Nephron progenitor cell (in vitro differentiated cells): Measurements from ENCODE around the gene BTF3.

Source experiments
- DNase-seq: peaks from one replicate; pipeline ENCODE4 v3.0.0; 2021
- H3K27ac Mint-ChIP-seq: 2 replicates; pipeline ENCODE4 v1.8.0; 2021; ENCODE audit warnings: mild to moderate bottlenecking, moderate library complexity, mixed read lengths
- H3K27me3 Mint-ChIP-seq: 2 replicates; pipeline ENCODE4 v1.8.0; 2021; ENCODE audit warnings: mild to moderate bottlenecking, low read depth, mixed read lengths; ENCODE audit not compliant: poor library complexity
- H3K36me3 Mint-ChIP-seq: 2 replicates; pipeline ENCODE4 v1.8.0; 2021; ENCODE audit warnings: low read depth, mixed read lengths
- H3K4me1 Mint-ChIP-seq: 2 replicates; pipeline ENCODE4 v1.8.0; 2021; ENCODE audit warnings: mixed read lengths
- H3K4me3 Mint-ChIP-seq: 2 replicates; pipeline ENCODE4 v1.8.0; 2021; ENCODE audit warnings: mild to moderate bottlenecking, moderate library complexity, mixed read lengths
- H3K9me3 Mint-ChIP-seq: 2 replicates; pipeline ENCODE4 v1.8.0; 2021; ENCODE audit warnings: mild to moderate bottlenecking, moderate library complexity, mixed read lengths
- CTCF ChIP-seq: fragments of 200-600 bp; sonication (generic); IDR thresholded peaks from 2 replicates; pipeline ENCODE4 v1.5.0; 2021; ENCODE audit warnings: antibody characterized with exemption

The BTF3 gene

GRCh38 chr5:73513996-73514395, 15.8 kb downstream of the BTF3 start:
- H3K36me3 Mint-ChIP-seq: peaks cover under 1% of the 10 kb centered on the region
- no peaks in the 10 kb centered on the region for H3K4me1 Mint-ChIP-seq
- H3K9me3 Mint-ChIP-seq: no peaks in the 10 kb centered on the region
- peaks cover 9% of the 10 kb centered on the region for H3K27me3 Mint-ChIP-seq
- no peak for TF ChIP-seq CTCF
- DNase-seq: no peak
- no peak overlapping the region for H3K4me3 Mint-ChIP-seq
- no peak overlapping the region for H3K27ac Mint-ChIP-seq

DNA sequence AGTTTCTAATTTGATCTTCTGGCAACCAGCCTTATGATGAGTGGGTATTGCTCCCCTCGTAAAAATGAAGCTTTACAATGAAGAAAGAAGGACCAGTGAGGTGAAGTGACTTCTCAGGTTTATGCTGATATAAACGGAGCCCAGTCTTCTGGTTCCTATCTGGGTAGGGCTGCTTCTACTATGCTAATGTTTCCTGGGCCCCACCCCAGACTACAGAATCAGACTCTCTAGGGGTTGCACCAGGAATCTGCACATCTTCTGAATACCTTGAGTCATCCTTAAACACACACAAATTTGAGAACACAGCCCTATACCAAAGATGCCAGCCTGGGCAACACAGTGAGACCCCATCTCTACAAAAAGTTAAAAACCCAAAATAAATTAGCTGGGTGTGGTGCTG, 16.2 kb downstream of the BTF3 start:
- Mint-ChIP-seq H3K27ac (no peak overlapping the region), H3K4me1 (peaks cover 3% of the 10 kb centered on the region), H3K36me3 (no peaks in the 10 kb centered on the region), H3K4me3 (no peak overlapping the region), H3K27me3 (peaks cover 9% of the 10 kb centered on the region), H3K9me3 (no peaks in the 10 kb centered on the region)
- DNase-seq: no peak
- no peak for TF ChIP-seq CTCF

- Mint-ChIP-seq H3K36me3 (no peaks in the 10 kb centered on the region), H3K27me3 (peaks cover 5% of the 10 kb centered on the region), H3K4me1 (peaks cover 7% of the 10 kb centered on the region), H3K9me3 (no peaks in the 10 kb centered on the region), H3K4me3 (no peak overlapping the region), H3K27ac (no peak overlapping the region)
- TF ChIP-seq CTCF: no peak
- no peak for DNase-seq
Observed at GRCh38 chr5:73515232-73515631, 17.0 kb downstream of the BTF3 start.

- DNase-seq: peak; percentile 69
- peak overlapping the region; percentile 58 for H3K4me3 Mint-ChIP-seq
Observed at GRCh38 chr5:73519531-73520283, 21.5 kb downstream of the BTF3 start.

DNA sequence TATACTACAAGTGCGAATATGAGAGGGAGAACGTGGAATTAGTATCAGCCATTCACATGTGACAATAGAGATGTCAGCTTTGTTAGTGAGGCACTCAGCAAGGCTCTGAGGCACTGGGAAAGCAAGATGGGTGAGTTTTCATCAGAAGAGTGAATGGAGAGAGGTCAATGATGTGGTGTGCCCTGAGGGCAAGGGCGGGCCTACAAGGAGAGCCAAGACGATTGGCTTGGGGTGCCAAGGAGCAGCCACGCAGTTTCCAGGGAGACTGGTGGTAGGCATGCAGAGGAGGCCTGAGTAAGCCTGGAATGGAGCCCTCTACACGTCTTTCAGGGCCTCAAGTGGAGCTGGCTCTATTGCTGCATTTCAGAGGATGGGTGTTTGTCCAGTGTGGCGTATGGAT, 24.7 kb downstream of the BTF3 start:
- Mint-ChIP-seq H3K4me1 (peaks cover 7% of the 10 kb centered on the region), H3K9me3 (no peaks in the 10 kb centered on the region), H3K27ac (no peak overlapping the region), H3K4me3 (no peak overlapping the region), H3K27me3 (peaks cover 8% of the 10 kb centered on the region), H3K36me3 (no peaks in the 10 kb centered on the region)
- no peak for DNase-seq
- TF ChIP-seq CTCF: no peak

More at GRCh38 chr5:73519531-73520283, 21.5 kb downstream of the BTF3 start:
- Mint-ChIP-seq H3K36me3 (no peaks in the 10 kb centered on the region), H3K4me1 (peaks cover 7% of the 10 kb centered on the region), H3K27ac (no peak overlapping the region), H3K9me3 (no peaks in the 10 kb centered on the region), H3K27me3 (peaks cover under 1% of the 10 kb centered on the region)
- TF ChIP-seq CTCF: peak; percentile 45

DNA sequence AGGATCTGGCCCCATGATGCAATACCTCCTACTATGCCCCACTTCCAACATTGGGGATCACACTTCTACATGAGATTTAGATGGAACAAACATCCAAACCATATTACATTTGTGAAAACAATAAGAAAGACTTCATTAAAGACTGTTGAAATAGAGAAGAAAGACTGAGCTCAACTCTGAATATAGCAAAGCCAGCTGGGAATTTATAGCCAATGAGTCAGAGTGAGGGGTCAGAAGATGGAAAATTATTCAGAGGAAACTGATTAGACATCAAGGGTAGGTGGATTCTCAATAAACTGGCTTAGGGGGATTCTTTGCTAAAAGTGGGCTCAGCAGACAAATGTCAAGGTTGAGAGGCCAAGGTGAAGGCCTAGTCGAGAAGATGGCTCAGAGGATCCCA, 25.6 kb downstream of the BTF3 start:
- Mint-ChIP-seq H3K4me1 (peaks cover 7% of the 10 kb centered on the region), H3K27me3 (peaks cover 11% of the 10 kb centered on the region), H3K4me3 (no peak overlapping the region), H3K27ac (no peak overlapping the region), H3K9me3 (no peaks in the 10 kb centered on the region), H3K36me3 (no peaks in the 10 kb centered on the region)
- no peak for TF ChIP-seq CTCF
- no peak for DNase-seq
